GM19452 (cell line): Measurements from ENCODE around the gene ISM1.

ENCODE experiments used
- ATAC-seq: cut with Tn5 transposase; IDR thresholded peaks from one replicate; pipeline ENCODE4 v1.9.1; 2021; ENCODE audit not compliant: unreplicated experiment

Gene ISM1

DNA sequence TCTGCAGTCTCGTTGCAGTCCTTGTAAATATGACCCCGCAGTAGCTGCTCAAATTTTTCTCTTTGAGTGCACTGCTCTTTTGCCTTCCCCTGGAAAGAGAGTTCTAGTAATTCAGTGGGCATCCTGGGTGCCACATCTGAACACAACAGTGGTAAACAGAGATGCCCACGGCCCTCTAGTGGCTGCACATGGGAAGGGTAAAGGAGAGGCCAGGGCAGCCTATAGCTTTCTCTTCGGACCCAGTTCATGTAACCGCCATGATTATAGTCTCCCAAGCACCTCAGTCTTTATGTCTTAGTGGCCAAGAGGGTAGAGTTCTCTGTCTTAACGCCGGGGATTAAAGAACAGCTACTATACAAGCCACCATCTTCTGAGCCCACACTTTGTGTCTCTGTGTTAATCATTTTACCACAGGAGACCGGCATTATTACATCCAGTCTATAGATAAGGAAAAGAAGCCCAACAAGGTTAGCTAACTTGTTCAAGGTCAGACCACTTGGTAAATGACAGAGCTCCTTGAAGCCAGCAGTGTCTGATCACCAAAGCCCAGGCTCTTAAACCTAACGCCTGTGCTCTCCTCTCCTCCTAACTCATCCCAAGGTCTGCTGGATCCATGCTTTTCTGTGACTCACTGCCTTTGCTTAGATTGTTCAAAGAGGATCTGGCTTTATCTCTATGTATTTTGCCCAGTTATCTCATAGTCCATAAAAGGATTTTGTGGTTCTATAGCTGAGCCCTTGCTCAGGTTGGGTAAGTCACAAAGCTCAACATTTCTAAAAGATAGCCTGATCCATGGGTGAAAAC is 81.8 kb downstream of the ISM1 start:
- ATAC-seq: peak; percentile 87

GRCh38 chr20:13305284-13305683 is 84.2 kb downstream of the ISM1 start:
- no peak for ATAC-seq

GRCh38 chr20:13307562-13308163 is 86.6 kb downstream of the ISM1 start:
- ATAC-seq: no peak

DNA sequence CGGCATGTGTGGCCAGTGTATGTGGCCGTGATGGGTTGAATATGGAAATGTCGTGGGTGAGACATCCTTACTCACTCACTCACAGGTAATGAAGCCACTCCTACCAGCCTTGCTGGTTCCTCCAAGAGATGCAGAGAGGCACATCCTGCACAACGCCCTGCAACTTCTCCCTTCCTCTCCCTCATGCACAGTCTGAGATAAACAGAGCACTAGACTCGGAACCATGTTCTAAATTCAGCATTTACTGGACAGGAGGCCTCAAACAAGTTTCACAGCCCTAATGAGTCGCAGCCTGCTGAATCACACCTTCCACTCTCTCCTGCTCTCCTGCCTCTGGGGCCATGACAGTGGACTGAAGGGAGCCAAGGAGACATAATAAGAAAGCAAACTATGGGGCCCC is 91.2 kb downstream of the ISM1 start:
- ATAC-seq: no peak

GRCh38 chr20:13313201-13313600 is 92.1 kb downstream of the ISM1 start:
- ATAC-seq: no peak

DNA sequence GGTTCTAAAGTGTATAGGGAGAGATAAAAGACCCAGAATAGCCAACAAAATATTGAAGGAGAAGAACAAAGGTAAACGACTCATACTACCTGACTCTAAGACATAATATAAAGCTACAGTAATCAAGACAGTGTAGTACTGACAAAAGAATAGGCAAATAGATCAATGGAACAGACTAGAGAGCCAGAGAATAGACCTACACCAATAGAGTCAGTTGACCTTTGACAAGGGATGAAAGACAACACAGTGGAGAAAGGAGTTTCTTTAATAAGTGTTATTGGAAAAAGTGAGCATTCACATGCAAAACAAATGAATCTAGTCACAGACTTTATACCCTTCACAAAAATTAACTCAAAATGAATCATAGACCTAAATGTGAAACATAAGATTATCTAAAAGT is 96.4 kb downstream of the ISM1 start:
- ATAC-seq: no peak

GRCh38 chr20:13318871-13319521 is 97.9 kb downstream of the ISM1 start:
- ATAC-seq: no peak

DNA sequence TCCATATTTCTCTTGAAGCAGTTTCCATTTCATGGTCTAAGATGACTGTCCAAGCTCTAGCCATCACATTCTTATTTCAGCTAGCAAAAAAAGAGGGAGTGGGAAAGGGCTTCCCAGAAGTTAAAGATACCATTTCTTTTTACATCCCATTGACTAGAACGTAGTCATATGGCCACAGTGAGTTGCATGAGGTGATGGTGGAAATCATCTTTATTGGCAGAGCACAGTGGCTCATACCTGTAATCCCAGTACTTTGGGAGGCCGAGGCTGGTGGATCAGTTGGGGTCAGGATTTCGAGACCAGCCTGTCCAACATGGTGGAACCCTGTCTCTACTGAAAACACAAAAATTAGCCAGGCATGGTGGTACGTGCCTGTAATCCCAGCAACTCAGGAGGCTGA is 99.6 kb downstream of the ISM1 start:
- no peak for ATAC-seq

DNA sequence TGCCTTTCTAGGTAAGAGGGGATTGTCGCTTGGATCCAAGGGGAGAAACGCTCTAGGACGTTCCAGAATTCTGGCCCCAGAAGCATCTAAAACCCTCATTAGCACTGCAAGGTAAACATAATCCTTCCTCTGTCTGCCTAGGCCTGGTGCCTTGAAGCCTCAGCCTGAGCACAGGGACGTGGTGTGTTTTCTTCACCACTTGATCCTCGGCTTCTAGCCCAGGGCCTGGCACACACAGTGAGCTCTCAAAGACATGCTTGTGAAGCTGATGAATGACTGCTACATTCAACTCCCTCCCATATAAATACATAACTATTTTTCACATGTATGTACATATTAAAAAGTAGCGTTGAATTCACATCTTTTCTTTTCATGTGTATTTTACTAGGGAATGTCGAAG is 100.3 kb downstream of the ISM1 start:
- ATAC-seq: no peak

- ATAC-seq: no peak
Observed at GRCh38 chr20:13322198-13322597, 101.1 kb downstream of the ISM1 start.

DNA sequence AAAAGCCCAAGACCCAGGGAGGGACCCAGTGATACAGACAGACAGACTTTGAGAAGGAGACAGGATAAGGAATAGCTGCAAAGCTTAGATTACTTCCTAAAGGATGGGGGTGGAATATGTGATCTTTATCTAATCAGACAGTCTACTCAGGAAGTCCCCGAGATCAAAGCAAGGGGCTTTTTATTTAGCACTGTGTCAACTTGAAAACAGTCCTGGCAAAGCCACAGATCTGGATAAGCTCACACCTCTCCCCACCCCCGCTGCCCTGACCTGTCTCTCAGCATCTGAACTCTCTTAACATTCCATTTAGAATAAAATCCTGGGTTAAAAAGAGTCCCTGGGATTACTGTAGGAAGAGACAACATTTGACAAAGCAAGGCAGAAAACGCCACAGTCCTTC is 101.5 kb downstream of the ISM1 start:
- no peak for ATAC-seq

DNA sequence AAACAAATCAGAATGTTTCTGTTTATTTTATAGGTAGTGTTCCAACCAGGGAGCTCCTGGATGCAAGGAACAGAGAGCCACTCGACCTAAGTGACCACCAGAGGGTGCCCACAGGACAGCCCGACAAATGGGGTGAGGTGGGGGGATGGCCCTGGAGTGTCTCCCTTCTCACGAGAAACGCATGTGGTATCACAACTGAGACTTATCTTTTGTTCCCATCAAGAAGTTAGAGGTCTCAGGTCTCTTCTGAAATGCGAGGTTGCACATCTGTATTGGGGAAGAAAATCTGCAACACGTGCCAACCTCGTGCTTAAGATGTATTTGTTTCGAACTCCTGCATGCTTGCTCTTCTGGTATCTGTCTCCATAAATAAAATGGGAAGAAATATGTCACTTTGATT is 104.0 kb downstream of the ISM1 start:
- ATAC-seq: no peak

DNA sequence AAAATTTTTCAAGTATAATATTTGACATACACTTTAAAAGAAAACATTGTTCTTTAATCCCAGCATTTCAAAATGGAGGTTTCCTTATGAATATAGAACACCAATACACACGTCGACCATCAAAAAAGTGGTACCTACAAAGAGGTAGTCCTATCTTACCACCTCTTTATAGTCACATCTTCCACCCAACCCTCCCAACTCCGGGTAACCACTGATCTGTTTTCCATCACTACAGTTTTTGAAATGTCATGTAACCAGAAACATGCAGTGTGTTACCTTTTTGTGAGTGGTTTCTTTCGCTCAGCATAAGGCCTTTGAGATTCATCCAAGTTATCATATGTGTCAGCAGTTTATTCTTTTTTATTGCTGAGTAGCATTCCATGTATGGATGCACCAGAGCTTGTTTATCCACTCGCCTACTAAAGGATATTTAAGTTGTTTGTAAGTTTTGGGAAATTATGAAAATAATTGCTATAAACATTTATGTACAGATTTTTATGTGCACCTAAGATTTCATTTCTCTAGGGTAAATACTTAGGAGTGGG is 104.8 kb downstream of the ISM1 start:
- no peak for ATAC-seq

DNA sequence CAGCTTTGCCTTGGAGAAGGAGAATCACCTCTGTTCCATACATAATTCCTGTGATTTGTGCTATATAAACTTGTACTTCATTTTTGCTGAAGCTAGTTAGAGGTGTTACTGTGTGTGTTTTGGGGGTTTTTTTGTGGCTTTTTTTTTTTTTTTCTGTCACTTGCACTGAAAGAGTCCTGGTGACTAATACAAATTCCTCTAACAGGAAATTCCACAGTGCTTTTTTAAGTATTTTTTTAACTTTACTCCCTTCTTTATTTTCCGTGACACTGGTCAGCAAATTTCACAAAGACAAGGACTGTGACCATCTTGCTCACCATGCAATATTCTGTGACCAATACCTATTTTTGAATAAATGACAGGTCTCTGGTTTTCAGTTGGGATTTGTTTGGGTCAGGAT is 110.5 kb downstream of the ISM1 start:
- ATAC-seq: no peak

DNA sequence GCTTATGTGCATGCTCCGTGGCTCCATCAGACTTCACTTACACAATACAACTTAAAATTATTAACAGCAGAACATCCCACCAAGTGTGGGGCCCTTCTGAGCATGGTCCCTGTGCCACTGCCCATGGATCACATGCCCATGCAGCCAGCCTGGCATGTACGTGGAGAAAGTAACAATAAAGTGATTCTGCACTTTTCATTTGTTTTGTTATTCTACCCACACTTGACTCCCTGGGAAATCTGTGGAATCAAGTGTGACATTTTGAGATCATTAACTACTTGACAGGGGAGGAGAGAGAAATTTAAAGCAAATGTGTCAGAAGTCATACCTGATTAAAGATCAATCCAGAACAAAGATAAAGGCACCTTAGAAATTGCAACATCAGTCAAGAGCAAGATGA is 112.0 kb downstream of the ISM1 start:
- ATAC-seq: no peak

GRCh38 chr20:13333793-13334192 is 112.7 kb downstream of the ISM1 start:
- ATAC-seq: no peak

DNA sequence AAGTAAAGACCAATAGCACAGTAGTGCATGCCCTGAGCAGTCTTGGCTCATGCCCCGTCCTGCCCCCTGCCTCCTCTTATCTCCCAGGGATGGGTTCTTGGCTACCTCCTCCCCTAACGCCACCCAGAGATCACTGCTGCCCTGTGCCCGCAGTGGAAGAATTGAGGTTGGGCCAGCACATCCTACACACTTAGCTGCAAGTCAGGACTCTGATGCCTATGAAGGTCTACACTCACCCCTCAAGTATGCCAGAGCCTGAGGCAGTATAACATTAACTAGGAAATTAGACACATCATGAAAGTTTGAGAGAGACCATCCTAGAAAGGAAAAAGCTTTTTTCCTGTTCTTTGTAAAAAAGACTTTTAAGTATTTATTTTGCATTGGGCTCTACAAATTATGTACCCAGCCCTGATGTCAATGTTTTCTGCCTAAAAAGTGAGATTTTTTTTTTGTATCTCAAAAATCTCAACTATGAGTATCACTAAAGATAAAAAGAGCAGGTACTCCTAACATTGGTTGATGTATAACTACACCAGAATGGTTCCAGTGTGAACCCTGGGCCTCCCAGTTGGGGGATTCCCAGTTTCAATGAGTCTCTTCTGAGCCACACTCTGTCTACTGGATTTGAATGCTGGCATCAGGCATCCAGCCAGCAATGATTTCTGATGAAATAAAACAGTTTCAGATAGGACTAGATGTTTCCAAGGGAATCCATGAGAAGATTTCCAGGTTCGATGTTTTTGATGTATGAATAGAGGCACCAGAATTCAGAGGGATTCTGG is 115.4 kb downstream of the ISM1 start:
- ATAC-seq: peak; percentile 54

GRCh38 chr20:13337090-13337784 is 116.2 kb downstream of the ISM1 start:
- no peak for ATAC-seq

- no peak for ATAC-seq
Observed at GRCh38 chr20:13338097-13338661, 117.1 kb downstream of the ISM1 start.

GRCh38 chr20:13338999-13339411 is 117.9 kb downstream of the ISM1 start:
- no peak for ATAC-seq
